ENCODE measurements around the gene AP1M1. TPM values are rescaled to one million over a fixed set of nuclear protein-coding genes. Genes with fewer than 3 reads are reported as not detected.
A peak's percentile ranks its signal among the peaks of the same experiment; 100 is the strongest.

Gene AP1M1
- polyA plus RNA-seq, 3 donors = 103 to 134 (median 133) TPM

DNA sequence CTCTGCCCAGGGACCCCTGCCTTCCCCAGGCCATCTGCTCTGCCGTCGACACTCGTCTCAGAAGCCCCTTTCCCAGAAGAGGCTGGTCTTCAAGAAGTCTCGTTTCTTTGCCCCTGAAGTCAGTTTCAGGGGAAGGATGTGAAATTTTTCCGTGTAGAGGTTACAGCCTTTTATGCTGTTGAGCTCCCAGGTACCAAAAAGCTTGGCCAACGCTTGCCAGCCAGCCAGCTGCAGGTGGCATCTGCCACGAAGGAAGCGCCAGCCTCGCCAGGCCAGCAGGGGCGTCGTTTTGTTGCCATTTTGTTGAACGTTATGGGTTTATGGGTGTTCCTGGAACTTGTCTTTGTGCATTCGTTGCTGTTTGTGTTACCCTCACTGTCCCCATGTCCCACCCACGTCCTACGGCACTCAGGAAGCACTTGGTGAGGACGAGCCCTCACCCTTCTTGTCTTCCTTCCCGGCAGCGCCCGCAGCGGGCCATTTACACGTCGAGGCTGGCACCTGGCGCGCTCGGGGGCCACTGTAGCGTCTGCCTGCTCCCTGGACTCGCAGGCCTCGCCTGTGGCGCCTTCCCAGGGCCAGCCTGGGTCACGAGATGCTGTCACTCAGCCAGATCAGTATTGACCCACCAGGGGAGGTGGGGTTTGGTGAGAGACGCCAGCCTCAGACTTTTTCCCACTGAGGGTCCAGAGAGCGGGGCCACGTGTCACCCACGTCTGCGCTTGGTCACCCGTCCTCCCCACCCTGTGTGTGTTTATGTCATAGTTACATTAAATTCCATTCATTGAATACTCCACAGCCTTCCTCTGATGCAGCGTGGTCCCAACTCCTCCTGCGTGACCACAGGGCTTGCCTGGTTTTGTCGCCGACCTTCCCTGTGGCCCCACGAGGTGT, 37.1 kb downstream of the AP1M1 start:
- TF ChIP-seq, protein P1, sequence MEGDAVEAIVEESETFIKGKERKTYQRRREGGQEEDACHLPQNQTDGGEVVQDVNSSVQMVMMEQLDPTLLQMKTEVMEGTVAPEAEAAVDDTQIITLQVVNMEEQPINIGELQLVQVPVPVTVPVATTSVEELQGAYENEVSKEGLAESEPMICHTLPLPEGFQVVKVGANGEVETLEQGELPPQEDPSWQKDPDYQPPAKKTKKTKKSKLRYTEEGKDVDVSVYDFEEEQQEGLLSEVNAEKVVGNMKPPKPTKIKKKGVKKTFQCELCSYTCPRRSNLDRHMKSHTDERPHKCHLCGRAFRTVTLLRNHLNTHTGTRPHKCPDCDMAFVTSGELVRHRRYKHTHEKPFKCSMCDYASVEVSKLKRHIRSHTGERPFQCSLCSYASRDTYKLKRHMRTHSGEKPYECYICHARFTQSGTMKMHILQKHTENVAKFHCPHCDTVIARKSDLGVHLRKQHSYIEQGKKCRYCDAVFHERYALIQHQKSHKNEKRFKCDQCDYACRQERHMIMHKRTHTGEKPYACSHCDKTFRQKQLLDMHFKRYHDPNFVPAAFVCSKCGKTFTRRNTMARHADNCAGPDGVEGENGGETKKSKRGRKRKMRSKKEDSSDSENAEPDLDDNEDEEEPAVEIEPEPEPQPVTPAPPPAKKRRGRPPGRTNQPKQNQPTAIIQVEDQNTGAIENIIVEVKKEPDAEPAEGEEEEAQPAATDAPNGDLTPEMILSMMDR (IDR thresholded peaks at IDR 0.05) = no peak

GRCh38 chr19:16235811-16236652, 38.3 kb downstream of the AP1M1 start:
- H3K27ac ChIP-seq (ENCODE audit: low read depth in 1 of 2, low read length in 2 of 2) = peak overlapping the region; percentile 69 to 78
- TF ChIP-seq, protein P1 (IDR thresholded peaks at IDR 0.05) = no peak
- peak overlapping the region in 1 of 2 donors; percentile 77 for H3K4me3 Mint-ChIP-seq

More for the DNA sequence above, 37.1 kb downstream of the AP1M1 start:
- peak in 1 of 3 donors; percentile 2 for DNase-seq
- Mint-ChIP-seq H3K4me1 (peaks cover 44% of the 10 kb centered on the region), H3K9me3 (peaks cover 0 to 8% (median 4%) of the 10 kb centered on the region in 7 donors), H3K27ac (peak overlapping the region in 5 of 7 donors; percentile 41 to 95 (median 79)), H3K36me3 (peaks cover 56 to 71% of the 10 kb centered on the region in 2 donors), H3K4me3 (no peak overlapping the region), H3K27me3 (ENCODE audit: low read depth in 3 of 3) (peaks cover 0 to 3% (median 0%) of the 10 kb centered on the region in 3 donors)
- Histone ChIP-seq H3K9me3 (replicated peaks in 1 of 2; ENCODE audit: control insufficient read depth in 1 of 2, insufficient read depth in 1 of 2, low read length in 2 of 2) (no peaks in the 10 kb centered on the region), H3K27me3 (ENCODE audit: control insufficient read depth in 2 of 2, insufficient read depth in 2 of 2, low read length in 2 of 2) (no peaks in the 10 kb centered on the region), H2AFZ (ENCODE audit: insufficient read depth, low read depth, low read length, poor library complexity, severe bottlenecking) (no peak overlapping the region), H4K20me1 (ENCODE audit: insufficient read depth, low read length) (no peaks in the 10 kb centered on the region), H3K79me2 (ENCODE audit: insufficient read depth, low read length) (no peaks in the 10 kb centered on the region), H3K4me2 (replicated peaks; ENCODE audit: extremely low read depth, low read length, poor library complexity, severe bottlenecking) (no peak overlapping the region), H3K36me3 (replicated peaks in 1 of 2; ENCODE audit: control insufficient read depth in 1 of 2, insufficient read depth in 2 of 2, low read length in 2 of 2) (peaks cover 53 to 60% of the 10 kb centered on the region in 2 donors), H3K9ac (ENCODE audit: insufficient read depth, low read length, poor library complexity, severe bottlenecking) (no peak overlapping the region), H3K27ac (ENCODE audit: low read depth in 1 of 2, low read length in 2 of 2) (peak overlapping the region; percentile 69 to 78), H3K4me3 (replicated peaks in 1 of 3; ENCODE audit: low read depth in 2 of 3, low read length in 3 of 3) (no peak overlapping the region), H3K4me1 (ENCODE audit: control insufficient read depth in 1 of 2, insufficient read depth in 2 of 2, low read length in 2 of 2) (peaks cover 44% of the 10 kb centered on the region in 2 donors)
- intact Hi-C loops (cut with micrococcal nuclease) = no loop called here
- WGBS (ENCODE audit: insufficient coverage) = 94% methylated on average over 14 of the region's 41 CpGs

More at GRCh38 chr19:16235811-16236652, 38.3 kb downstream of the AP1M1 start:
- no peaks in the 10 kb centered on the region for H3K79me2 ChIP-seq (ENCODE audit: insufficient read depth, low read length)
- H3K4me2 ChIP-seq (replicated peaks; ENCODE audit: extremely low read depth, low read length, poor library complexity, severe bottlenecking) = peak overlapping the region; percentile 53
- no peak overlapping the region for H3K9ac ChIP-seq (ENCODE audit: insufficient read depth, low read length, poor library complexity, severe bottlenecking)
- intact Hi-C loops (cut with micrococcal nuclease) = no loop called here
- H3K4me3 ChIP-seq (replicated peaks in 1 of 3; ENCODE audit: low read depth in 2 of 3, low read length in 3 of 3) = peak overlapping the region in 1 of 3 experiments; percentile 36
- peak in 1 of 3 donors; percentile 3 for DNase-seq
- no peaks in the 10 kb centered on the region for H4K20me1 ChIP-seq (ENCODE audit: insufficient read depth, low read length)
- Mint-ChIP-seq H3K27me3 (ENCODE audit: low read depth in 3 of 3) (peaks cover 1 to 3% (median 1%) of the 10 kb centered on the region in 3 donors), H3K36me3 (peaks cover 50 to 61% of the 10 kb centered on the region in 2 donors), H3K9me3 (peaks cover 0 to 8% (median 4%) of the 10 kb centered on the region in 7 donors), H3K27ac (peak overlapping the region; percentile 87 to 95 (median 94)), H3K4me1 (peaks cover 44% of the 10 kb centered on the region)
- H2AFZ ChIP-seq (ENCODE audit: insufficient read depth, low read depth, low read length, poor library complexity, severe bottlenecking) = no peak overlapping the region
- peaks cover 45 to 49% of the 10 kb centered on the region in 2 donors for H3K36me3 ChIP-seq (replicated peaks in 1 of 2; ENCODE audit: control insufficient read depth in 1 of 2, insufficient read depth in 2 of 2, low read length in 2 of 2)
- WGBS (ENCODE audit: insufficient coverage) = 86% methylated on average over 16 of the region's 21 CpGs
- H3K4me1 ChIP-seq (ENCODE audit: control insufficient read depth in 1 of 2, insufficient read depth in 2 of 2, low read length in 2 of 2) = peaks cover 44% of the 10 kb centered on the region in 2 donors
- H3K9me3 ChIP-seq (replicated peaks in 1 of 2; ENCODE audit: control insufficient read depth in 1 of 2, insufficient read depth in 1 of 2, low read length in 2 of 2) = no peaks in the 10 kb centered on the region
- H3K27me3 ChIP-seq (ENCODE audit: control insufficient read depth in 2 of 2, insufficient read depth in 2 of 2, low read length in 2 of 2) = no peaks in the 10 kb centered on the region
